Endometrial microvascular endothelial cells (primary cell): ENCODE results near the gene APBB2. TPM values are rescaled to one million over a fixed set of nuclear protein-coding genes. Genes with fewer than 3 reads are reported as not detected.

ENCODE experiments used
- in situ Hi-C: cut with HindIII; loops from 2 replicates; pipeline ENCODE4 v1.10.0; 2017; ENCODE audit warnings: low sequenced_read_pairs, low pct_unique_long_range_greater_than_20kb; ENCODE audit errors: inconsistent ontology term
- total RNA-seq: library from RNA; depleted of rRNA; stranded (reverse); fragments of >200 nt; gene quantifications from one replicate; pipeline ENCODE4 v1.2.3, GENCODE V29; 2015; ENCODE audit errors: inconsistent ontology term

APBB2 gene
- total RNA-seq, 1 donor from 2014 or later: 136 TPM

GRCh38 chr4:41146716-41147506 is 67.4 kb downstream of the APBB2 start:
- in situ Hi-C loops: no loop called here

GRCh38 chr4:41146196-41146595 is 68.1 kb downstream of the APBB2 start:
- in situ Hi-C loops: no loop called here

GRCh38 chr4:41145571-41146078 is 68.7 kb downstream of the APBB2 start:
- in situ Hi-C loops: no loop called here

GRCh38 chr4:41144812-41145211 is 69.5 kb downstream of the APBB2 start:
- in situ Hi-C loops: no loop called here

GRCh38 chr4:41144040-41144379 is 70.3 kb downstream of the APBB2 start:
- in situ Hi-C loops: no loop called here

GRCh38 chr4:41143311-41144039 is 70.9 kb downstream of the APBB2 start:
- in situ Hi-C loops: no loop called here

GRCh38 chr4:41142376-41143310 is 71.7 kb downstream of the APBB2 start:
- in situ Hi-C loops: no loop called here

GRCh38 chr4:41141900-41142299 is 72.4 kb downstream of the APBB2 start:
- in situ Hi-C loops: no loop called here

- in situ Hi-C loops: no loop called here
These were observed 73.9 kb downstream of the APBB2 start for GRCh38 chr4:41140410-41140809.

GRCh38 chr4:41137879-41138278 is 76.5 kb downstream of the APBB2 start:
- in situ Hi-C loops: no loop called here

GRCh38 chr4:41136456-41136855 is 77.9 kb downstream of the APBB2 start:
- in situ Hi-C loops: no loop called here

GRCh38 chr4:41135801-41136200 is 78.5 kb downstream of the APBB2 start:
- in situ Hi-C loops: no loop called here

GRCh38 chr4:41134581-41134980 is 79.8 kb downstream of the APBB2 start:
- in situ Hi-C loops: no loop called here

GRCh38 chr4:41133454-41134018 is 80.8 kb downstream of the APBB2 start:
- in situ Hi-C loops: no loop called here

- in situ Hi-C loops: no loop called here
These were observed 82.2 kb downstream of the APBB2 start for GRCh38 chr4:41132055-41132683.

- in situ Hi-C loops: no loop called here
These were observed 84.4 kb downstream of the APBB2 start for GRCh38 chr4:41129936-41130440.

GRCh38 chr4:41129128-41129754 is 85.1 kb downstream of the APBB2 start:
- in situ Hi-C loops: no loop called here
